Islet of Langerhans (tissue), 1 donor: ENCODE measurements around the gene SCML2.
"Not testable (repeated sequence)": the region's sequence is repeated elsewhere in the genome, so short reads cannot be mapped to it uniquely, and the experiment has no call there.

Experiments
- FAIRE-seq: peaks from one replicate; lab custom pipeline; 2011; peaks lifted over from hg19 to GRCh38; lab: Jason Lieb, UNC

SCML2 gene

DNA sequence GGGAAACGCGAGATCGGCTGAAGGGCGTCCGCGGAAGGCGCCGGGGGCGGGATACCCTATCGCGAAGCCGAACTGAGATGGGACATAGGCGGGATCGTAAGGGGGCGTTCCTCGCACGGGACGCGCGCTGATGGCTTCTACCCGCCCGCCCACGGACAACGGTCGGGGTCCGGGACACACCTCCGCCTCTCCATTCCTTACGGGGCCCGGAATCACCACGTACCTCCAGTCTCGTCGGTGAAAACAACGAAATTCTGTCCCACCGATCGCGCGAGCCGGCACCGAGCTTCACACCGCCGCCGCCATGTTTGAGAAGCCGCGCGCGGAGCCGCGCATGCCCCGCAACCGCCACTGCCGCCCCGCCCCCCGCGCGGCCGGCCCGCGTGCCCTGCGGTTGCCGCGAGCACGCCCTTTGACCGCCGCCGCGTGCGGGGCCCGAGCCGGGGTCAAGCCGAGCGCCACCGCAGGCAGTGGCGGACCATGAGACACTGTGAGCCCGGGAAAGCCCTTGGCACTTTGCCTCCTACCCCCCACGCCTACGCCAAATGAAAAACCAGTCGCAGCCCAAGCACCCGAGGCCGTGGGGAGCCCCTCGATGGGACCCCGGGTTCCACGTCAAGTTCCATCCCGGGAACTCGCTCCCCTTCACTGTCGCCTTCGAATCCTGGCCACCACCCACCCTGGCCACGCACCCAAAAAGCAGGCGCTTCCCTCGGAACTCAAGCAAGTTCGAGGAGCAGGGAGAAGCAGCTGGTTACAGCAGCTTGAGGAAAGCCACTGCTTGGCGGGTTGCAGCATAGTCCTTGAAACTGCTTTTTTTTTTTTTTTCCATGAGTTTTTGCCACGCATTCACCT, at the start of gene SCML2:
TSS of gene SCML2 (minus strand) at position 320 of the 855 bp plus-strand sequence. CDS start 20,617 bp downstream, outside the sequence.
- FAIRE-seq = peak; percentile 51

GRCh38 chrX:18401848-18402213, 47.3 kb upstream of the SCML2 start:
- no peak for FAIRE-seq

DNA sequence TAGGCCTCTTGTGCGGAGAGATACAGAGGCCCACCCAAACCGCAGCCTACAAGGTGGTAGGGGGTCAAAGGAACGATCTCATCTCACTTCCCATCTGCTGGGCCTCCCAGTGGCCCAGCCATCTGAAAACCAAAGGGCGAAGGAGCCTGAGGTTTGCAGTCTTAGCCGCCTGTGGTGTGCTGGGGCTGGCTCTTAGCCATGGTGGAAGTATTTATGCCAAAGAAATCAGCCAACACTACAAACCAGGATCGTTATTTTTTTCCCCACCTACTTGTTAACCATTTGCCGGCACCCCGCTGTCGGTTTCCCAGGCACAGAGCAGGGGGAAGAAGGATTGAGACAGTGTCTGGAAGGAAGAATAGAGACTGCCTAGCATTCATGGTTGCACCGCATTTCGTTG, 40.0 kb upstream of the SCML2 start:
- no peak for FAIRE-seq

- peak; percentile 100 for FAIRE-seq
These were observed 36.6 kb upstream of the SCML2 start for GRCh38 chrX:18390941-18391538.

GRCh38 chrX:18389966-18390365, 35.5 kb upstream of the SCML2 start:
- FAIRE-seq = no peak

- FAIRE-seq = no peak
These were observed 23.3 kb upstream of the SCML2 start for GRCh38 chrX:18377796-18378195.

DNA sequence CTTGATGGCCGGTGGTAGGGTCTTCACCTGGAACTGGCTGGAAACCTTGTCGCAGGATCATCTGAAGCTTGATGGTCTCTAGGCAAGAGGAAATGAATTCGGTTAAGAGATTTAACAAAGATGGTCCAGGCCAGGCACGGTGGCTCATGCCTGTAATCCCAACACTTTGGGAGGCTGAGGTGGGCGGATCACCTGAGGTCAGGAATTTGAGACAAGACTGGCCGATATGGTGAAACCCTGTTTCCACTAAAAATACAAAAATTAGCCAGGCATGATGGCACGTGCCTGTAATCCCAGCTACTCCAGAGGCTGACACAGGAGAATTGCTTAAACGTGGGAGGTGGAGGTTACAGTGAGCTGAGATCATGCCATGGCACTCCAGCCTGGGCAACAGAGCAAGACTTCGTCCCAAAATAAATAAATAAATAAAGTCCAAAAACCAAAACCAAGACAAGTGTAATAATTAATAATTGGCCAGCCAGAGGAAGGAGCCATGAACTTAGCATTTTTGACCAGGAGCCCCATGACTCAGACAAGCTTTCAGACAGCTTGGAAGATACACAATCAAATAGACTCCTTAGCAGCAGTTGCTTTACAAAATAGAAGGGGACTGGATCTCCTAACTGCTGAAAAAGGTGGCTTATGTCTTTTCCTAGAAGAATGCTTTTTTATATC, 20.8 kb upstream of the SCML2 start:
- not testable (repeated sequence) for FAIRE-seq

DNA sequence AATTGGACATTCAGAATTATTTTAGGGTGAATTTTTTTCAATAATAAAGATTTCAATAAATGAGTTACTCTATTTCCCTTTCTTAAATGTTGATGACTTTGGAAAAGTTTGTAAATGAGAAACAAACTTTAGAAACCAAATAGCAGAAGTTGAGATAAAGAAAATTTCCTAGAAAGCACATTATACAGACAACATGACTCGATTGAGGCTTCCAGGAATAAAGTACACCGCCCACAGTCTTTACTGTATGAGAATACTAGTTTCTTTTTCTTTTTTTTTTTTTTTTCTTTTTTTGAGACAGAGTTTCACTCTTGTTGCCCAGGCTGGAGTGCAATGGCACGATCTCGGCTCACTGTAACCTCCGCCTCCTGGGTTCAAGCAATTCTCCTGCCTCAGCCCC, 14.6 kb upstream of the SCML2 start:
- FAIRE-seq = not testable (repeated sequence)

- FAIRE-seq = no peak
These were observed 13.9 kb upstream of the SCML2 start for GRCh38 chrX:18368402-18368801.

- no peak for FAIRE-seq
These were observed 6.4 kb upstream of the SCML2 start for GRCh38 chrX:18360867-18361266.

- no peak for FAIRE-seq
These were observed 538 bp downstream of the SCML2 start for GRCh38 chrX:18353931-18354368.

- FAIRE-seq = peak; percentile 13
These were observed 2.7 kb downstream of the SCML2 start for GRCh38 chrX:18351784-18352183.

DNA sequence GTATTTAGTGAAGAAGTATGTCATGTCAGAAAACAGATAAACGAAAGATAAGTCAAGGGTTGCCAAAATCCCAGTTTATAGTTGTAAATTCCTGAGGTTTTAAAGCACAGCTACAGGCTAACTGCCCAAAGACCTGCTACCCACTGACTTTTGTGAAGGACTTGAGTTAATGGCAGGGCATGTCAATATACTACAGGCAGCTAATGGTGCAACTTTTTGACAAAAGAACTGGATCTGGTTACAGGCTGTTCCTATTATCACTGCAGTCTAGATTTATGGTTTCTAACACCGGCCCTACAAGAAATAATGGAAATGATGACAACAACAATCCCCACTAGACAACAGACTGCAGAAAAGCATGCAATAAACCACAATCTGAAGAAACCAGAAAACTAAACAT, 6.4 kb downstream of the SCML2 start:
- FAIRE-seq = peak; percentile 61

- no peak for FAIRE-seq
These were observed 45.1 kb downstream of the SCML2 start for GRCh38 chrX:18309401-18309800.

DNA sequence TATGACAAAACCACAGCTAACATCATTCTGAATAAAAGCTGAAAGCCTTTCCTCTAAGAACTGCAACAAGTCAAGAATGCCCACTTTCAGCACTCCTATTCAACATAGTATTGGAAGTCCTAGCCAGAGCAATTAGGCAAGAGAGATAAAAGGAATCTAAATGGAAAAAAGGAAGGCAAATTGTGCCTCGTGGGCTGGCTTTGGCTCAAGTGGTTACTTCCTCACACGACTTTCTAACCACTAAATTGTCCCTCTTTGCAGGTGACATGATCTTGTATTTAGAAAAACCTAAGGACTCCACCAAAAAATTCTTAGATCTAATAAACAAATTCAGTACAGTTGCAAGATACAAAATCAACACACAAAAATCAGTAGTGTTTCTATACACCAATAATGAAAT, 57.2 kb downstream of the SCML2 start:
- FAIRE-seq = no peak

DNA sequence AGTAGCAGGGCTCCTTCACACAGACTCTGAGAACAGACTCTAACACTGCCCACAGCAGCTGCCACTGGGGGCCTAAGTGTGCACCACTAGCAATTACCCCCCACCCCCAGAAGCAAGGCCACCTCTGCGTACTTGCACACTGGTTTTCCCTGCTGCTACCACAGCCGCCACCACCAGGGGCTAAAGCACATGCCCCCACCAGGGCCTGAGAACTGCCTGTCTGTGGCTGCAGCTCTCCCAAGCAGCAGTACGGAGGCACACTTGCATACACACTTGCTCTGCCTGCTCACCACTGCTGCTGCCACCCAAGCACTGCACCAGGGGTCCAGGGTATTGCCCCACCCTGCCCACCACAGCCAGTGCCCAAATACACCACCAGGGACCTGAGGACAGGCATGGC, 59.6 kb downstream of the SCML2 start:
- no peak for FAIRE-seq

GRCh38 chrX:18291006-18291545, 63.4 kb downstream of the SCML2 start:
- FAIRE-seq = peak; percentile 83

DNA sequence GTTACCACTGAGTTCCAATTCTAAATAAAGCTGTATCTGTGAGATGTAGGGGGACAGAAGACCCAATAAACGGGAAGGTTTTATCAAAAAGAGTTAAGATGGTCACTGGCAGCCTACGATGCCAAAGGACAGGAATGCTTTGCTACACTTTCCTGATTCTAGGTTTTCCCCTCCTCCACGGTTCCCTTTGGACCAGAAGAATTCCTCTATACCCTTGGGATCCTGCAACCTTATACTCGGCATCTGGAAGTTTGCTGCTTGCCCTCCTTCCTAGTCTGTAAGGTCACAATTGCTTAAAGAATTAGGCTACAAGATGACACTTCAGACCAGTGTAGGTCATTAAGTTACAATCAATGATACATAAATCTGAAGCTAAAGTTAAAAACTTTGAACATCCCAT, 64.3 kb downstream of the SCML2 start:
- FAIRE-seq = no peak

DNA sequence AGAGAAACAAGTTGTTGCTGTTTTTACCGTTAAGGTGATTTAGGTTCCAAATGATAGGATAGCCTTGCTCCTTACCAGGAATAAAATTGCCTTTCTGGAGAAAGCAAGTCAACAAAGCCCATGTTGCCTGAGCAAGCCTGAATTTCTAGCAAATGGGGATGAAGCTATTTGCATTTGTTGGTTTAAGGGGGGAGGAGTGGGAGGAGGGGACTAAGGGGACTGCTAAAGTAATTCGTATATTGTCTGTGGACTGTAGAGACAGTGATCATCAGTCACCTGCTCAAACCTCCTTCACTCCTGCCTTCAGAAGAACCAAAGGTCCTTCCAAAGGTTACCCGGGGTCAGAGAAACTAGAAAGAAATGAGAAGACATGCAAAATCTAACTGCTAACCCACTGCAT, 65.8 kb downstream of the SCML2 start:
- no peak for FAIRE-seq

DNA sequence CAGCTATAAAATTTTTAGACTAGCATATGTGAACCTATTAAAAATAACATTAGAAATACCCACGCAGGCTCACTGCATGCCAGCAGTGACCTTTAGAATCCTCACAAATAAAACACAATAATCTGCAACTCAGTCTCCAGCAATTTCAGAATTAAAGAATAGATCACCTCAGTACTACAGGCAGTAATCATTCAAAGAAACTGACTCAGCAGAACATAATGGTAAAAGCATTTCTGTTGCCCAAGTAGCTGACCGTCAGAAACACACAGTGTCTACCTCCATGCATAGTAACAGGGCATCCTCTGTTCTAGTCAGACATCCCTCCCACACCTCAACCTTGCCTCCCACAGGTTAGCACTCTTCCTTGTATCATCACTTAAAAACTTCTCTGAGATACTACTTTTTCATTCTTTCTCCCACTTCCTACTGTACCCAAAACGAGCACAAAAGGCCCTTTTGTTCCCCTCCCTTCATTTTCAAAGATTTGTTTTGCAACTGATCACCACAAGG, 68.1 kb downstream of the SCML2 start:
- no peak for FAIRE-seq

DNA sequence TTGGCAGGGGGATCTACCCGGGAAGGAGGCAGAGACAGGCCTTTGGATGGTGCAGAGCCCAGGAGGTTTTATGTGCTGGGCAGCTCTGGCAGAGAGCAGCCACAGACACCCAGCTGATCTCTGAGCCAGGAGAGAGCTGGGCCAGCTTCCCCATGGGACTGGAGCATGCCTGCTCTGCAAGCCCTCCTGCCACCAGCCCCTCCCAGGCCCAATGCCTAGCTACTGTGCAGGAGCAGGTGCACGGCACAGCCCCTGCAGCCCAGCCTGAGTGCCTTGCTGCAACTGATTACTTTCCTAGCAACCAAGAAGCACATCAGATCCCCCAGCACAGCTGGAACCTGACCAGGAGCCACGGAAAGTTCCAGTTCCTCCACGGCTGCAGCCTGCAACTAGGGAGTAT, 76.0 kb downstream of the SCML2 start:
- FAIRE-seq = no peak

DNA sequence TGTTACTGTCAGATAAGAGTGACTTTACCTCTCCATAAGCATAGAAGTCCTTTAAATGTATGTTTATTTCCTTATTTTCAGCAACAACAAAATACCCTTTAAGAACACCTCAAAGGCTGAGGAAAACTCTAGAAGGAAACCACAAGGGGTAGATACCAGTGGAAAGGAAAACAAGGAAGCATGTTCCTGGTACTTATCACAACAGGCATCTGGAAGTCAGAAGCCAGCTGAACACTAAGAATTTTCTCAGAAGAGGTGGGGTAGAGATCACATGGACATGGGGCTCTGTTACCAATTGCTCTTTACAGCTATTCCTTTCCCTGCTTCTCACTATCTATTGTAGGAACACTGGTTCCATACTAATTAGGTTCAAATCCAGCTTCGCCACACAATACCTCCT, 82.3 kb downstream of the SCML2 start:
- FAIRE-seq = no peak

- FAIRE-seq = no peak
These were observed 82.8 kb downstream of the SCML2 start for GRCh38 chrX:18271725-18272124.
